ENCODE data around the gene LGI4.

Gene LGI4

DNA sequence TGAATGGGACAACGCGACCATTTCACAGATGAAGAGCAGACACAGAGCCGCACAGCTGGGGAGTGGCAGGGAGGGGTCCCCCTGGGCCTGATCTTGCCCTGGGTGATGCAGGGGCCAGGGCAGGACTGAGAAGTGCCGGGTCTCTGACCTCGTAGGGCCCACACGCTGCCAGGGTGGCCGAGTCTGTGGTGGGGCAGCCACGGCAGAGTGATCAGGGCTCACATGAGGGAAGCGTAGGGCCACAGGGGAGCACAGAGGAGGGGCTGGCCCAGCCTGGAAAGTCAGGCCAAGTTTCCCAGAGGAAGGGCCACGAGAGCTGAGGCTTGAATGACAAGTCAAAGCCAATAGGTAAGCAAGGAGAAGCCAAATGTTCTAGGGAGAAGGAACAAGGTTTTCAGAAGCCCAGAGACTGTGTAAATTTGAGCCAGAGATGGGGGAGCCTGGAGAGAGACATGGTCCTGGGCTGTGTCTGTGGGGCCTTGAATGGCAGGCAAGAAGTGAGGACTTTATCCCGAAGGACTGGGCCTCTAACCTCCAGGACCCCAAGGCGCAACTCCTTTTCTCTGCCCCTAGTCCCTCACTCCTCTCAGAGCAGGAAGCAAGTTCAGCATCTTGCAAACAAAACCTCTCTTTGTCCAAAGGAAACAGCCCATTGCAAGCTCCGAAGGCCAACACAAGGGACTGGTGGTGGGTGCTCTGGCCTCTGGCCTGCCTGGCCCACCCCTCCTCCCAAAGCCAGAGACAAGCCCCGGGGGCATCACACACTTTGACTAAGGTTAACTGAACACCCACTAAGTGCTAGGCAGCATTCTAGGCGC, 51.0 kb downstream of the LGI4 start:
- no peak for DNase-seq

GRCh38 chr19:35081201-35081600, 53.7 kb downstream of the LGI4 start:
- DNase-seq = no peak

DNA sequence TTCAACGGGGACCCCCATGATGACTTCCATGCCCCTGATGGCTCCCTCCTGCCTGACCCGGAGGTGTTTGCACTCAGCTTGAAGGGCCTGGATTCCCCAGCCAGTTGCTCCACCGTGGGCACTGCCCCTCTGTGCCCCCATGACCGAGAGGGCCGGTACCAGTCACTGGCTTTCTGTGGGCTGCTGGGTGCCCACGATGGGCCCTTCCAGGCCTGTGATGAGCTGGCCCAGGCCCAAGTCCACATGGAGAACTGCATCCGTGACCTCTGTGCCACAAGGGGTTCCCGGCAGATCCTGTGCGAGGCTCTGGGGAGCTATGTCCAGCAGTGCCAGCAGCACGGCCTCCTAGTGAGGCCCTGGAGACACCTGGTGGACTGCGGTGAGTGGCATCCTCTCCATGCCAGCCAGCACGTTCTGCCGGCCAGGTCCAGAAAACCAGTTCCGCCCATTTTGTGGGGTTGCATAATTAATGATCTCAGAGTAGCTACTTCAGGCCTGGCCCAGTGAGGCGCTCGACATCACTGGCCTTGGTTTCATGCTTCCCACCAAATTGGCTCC, 54.2 kb downstream of the LGI4 start:
- DNase-seq = no peak

DNA sequence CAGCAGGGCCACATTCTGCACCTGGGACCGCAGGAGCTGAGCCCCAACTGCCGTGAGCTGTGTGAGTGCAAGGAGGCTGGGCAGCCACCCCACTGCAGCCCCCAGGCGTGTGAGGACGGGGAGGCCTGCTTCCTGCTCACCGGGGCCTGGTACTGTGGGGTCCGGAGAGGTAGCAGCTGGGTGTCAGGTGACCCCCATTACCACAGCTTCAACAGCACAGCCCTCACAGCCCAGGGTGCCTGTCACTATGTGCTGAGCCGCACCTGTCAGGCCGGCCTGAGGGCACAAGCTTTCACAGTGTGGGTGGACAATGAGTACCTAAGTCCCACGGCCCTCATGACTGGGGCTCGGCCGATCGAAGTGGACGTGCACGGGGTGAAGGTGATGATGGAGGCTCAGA, 55.0 kb downstream of the LGI4 start:
- no peak for DNase-seq

GRCh38 chr19:35077411-35078223, 57.2 kb downstream of the LGI4 start:
- no peak for DNase-seq

- DNase-seq = no peak
Measured at GRCh38 chr19:35076657-35077056, 58.2 kb downstream of the LGI4 start.

- no peak for DNase-seq
Measured at GRCh38 chr19:35076026-35076370, 58.9 kb downstream of the LGI4 start.

DNA sequence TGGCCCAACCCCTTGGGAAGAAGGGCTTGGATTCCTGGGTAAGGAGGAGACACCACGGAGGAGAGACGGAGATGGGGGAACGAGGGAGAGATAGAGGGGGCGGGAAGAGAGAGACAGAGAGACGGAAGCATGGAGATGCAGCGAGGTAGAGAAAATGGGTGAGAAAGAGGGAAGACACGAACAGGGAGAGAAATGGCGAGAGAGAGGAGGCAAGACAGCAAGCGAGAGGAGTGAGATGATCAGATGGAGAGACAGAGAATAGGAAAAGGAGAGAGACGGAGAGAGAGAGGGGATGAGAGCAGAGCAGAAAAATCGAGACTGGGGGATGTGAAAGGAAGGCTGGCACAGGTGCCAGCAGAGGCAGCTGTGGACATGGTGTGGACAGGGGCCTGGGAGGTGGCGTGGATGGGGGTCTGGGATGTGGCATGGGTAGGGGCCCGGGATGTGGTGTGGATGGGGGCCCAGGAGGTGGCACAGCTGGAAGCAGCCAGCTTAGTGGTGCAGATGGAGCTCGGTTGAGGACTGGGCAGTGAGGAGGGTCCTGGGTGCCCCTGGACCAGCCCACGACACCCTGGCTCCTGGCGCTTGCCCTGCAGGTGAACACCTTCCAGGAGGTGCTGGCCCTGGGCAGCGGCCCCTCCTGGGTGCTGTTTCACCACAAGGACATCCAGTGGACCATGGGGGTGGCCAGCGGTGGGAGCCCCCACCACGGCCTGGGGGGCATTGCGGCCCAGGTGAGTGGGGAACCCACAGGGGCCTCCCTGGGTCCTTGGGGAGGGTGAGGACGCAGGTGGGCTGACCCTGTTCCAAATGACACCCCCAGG, 59.4 kb downstream of the LGI4 start:
- DNase-seq = no peak

Data from activated CD4-positive, CD25-positive, alpha-beta regulatory T cell treated with anti-CD3 and anti-CD28 coated beads, Interleukin-2, amount 50 U/mL, for 72 hours (primary cell).